Adrenal gland (tissue), 5 donors: ENCODE results near the gene AMBP.

Experiments
- POLR2A ChIP-seq, 2 donors: fragments of 450-650 bp; IDR thresholded peaks; one replicate each; pipeline ENCODE4 v1.6.1; 2017; ENCODE audit warnings: antibody characterized with exemption in 2 of 2, mild to moderate bottlenecking in 2 of 2, moderate library complexity in 1 of 2
- TF ChIP-seq, protein P1 (sequence below), 6 experiments: fragments of 450-650 bp in 4 of 6; fragments of 200-600 bp in 2 of 6; sonication (generic) in 1 of 6; IDR thresholded peaks; 1 replicate in 5 of 6; 2 replicates in 1 of 6; pipeline versions ENCODE4 v1.5.1 to v1.8.0; 2016 to 2021; ENCODE audit warnings: antibody characterized with exemption in 6 of 6, mild to moderate bottlenecking in 2 of 6, moderate library complexity in 1 of 6
- donor health status: DM: no; HTN: no; CAD: no.

- TF ChIP-seq, protein P1, sequence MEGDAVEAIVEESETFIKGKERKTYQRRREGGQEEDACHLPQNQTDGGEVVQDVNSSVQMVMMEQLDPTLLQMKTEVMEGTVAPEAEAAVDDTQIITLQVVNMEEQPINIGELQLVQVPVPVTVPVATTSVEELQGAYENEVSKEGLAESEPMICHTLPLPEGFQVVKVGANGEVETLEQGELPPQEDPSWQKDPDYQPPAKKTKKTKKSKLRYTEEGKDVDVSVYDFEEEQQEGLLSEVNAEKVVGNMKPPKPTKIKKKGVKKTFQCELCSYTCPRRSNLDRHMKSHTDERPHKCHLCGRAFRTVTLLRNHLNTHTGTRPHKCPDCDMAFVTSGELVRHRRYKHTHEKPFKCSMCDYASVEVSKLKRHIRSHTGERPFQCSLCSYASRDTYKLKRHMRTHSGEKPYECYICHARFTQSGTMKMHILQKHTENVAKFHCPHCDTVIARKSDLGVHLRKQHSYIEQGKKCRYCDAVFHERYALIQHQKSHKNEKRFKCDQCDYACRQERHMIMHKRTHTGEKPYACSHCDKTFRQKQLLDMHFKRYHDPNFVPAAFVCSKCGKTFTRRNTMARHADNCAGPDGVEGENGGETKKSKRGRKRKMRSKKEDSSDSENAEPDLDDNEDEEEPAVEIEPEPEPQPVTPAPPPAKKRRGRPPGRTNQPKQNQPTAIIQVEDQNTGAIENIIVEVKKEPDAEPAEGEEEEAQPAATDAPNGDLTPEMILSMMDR (IDR thresholded peaks at IDR 0.05) = no peak
- TF ChIP-seq POLR2A (IDR thresholded peaks at IDR 0.05) = no peak
Observed at GRCh38 chr9:114038724-114039313, 39.3 kb downstream of the AMBP start.
